Measurements from ENCODE around the gene LEPROT.

The LEPROT gene

GRCh38 chr1:65395887-65396612 is 24.4 kb upstream of the LEPROT start:
- no peak for TF ChIP-seq JUND (IDR thresholded peaks at IDR 0.05; ENCODE audit: low read depth)
- in situ Hi-C loops (cut with HindIII; ENCODE audit: low pct_unique_long_range_greater_than_20kb, low sequenced_read_pairs): no loop called here
- no peak for DNase-seq (ENCODE audit: low read depth in 1 of 2, low spot score in 1 of 2)

GRCh38 chr1:65398083-65398482 is 22.4 kb upstream of the LEPROT start:
- in situ Hi-C loops (cut with HindIII; ENCODE audit: low pct_unique_long_range_greater_than_20kb, low sequenced_read_pairs): no loop called here
- no peak for DNase-seq (ENCODE audit: low read depth in 1 of 2, low spot score in 1 of 2)
- no peak for TF ChIP-seq JUND (IDR thresholded peaks at IDR 0.05; ENCODE audit: low read depth)

DNA sequence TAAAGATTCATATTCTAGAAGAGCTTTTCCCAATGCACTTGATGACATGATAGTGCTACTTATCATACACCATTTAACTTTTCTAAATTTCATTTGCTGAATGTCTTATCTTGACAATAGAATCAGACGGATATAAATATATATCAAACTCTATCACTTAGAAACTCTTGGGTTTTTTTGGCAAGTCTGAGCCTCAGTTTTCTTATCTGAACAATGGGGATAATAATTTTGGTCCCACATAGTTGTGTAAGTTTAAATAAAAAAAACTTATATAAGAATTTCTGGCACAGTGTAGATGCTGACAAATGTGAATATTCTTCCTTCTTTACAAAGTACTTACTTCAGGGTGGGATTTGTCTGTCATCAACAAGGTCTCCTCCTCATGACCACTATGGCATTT is 21.5 kb upstream of the LEPROT start:
- in situ Hi-C loops (cut with HindIII; ENCODE audit: low pct_unique_long_range_greater_than_20kb, low sequenced_read_pairs): no loop called here
- no peak for TF ChIP-seq JUND (IDR thresholded peaks at IDR 0.05; ENCODE audit: low read depth)
- no peak for DNase-seq (ENCODE audit: low read depth in 1 of 2, low spot score in 1 of 2)

DNA sequence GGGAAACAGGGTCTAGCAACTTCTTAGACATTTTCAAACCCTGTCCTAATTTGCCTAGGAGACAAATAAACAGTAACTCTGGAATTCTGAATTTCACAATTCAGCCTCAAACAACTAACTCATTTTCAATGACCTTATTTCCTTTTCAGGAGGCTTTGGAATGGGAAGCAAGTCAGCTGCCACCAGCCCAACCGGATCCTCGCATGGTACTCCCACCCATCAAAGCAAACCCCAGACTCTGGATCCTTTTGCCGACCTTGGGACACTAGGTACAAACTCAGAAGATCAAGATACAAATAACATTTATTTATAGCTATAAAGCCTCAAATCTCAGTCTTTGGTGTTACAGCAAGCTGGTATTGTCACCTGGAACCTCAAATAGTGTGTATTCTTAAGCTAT is 18.9 kb upstream of the LEPROT start:
- DNase-seq (ENCODE audit: low read depth in 1 of 2, low spot score in 1 of 2): no peak
- no peak for TF ChIP-seq JUND (IDR thresholded peaks at IDR 0.05; ENCODE audit: low read depth)
- in situ Hi-C loops (cut with HindIII; ENCODE audit: low pct_unique_long_range_greater_than_20kb, low sequenced_read_pairs): no loop called here

GRCh38 chr1:65404941-65405340 is 15.5 kb upstream of the LEPROT start:
- in situ Hi-C loops (cut with HindIII; ENCODE audit: low pct_unique_long_range_greater_than_20kb, low sequenced_read_pairs): no loop called here

DNA sequence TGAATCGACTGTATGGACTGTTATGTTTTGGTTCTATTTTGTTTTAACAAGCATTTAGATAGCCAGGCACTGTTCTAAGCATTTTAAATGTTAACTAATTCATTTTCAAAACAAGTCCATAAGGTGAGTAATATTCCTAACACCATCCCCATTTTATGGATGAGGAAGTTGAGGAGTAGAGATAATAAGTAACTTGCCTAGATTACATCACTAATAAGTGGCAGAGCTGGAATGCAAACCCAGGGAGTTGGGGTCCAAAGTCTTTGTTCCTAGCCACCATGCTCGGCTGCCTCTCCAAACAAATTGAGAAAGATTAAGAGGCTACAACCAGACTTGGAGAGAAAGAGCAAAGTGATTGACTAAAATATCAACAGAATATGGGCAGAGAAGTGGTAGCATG is 12.6 kb upstream of the LEPROT start:
- in situ Hi-C loops (cut with HindIII; ENCODE audit: low pct_unique_long_range_greater_than_20kb, low sequenced_read_pairs): no loop called here
- DNase-seq (ENCODE audit: low read depth in 1 of 2, low spot score in 1 of 2): no peak
- no peak for TF ChIP-seq JUND (IDR thresholded peaks at IDR 0.05; ENCODE audit: low read depth)

More at GRCh38 chr1:65404941-65405340, 15.5 kb upstream of the LEPROT start:
- DNase-seq (ENCODE audit: low read depth in 1 of 2, low spot score in 1 of 2): no peak
- TF ChIP-seq JUND (IDR thresholded peaks at IDR 0.05; ENCODE audit: low read depth): no peak

DNA sequence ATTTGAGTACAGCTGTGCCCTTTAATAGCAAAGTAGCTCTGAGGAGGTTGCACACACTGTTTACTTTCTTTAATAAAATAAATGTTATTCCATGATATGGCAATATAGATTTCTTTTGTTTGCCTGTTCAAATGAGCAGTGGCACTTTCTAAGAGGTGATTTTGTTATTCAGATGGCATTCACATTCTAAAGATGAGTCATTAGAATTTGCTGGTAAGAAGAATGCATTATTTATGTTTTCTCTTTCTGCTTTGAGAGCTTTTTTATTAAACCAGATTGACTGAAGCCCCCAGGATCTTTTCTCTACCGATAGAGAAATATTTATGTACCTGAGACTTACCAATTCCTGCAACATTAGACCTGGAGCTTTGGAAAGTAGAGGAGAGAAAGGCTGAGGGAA is 11.2 kb upstream of the LEPROT start:
- TF ChIP-seq JUND (IDR thresholded peaks at IDR 0.05; ENCODE audit: low read depth): no peak

GRCh38 chr1:65409816-65410326 is 10.6 kb upstream of the LEPROT start:
- in situ Hi-C loops (cut with HindIII; ENCODE audit: low pct_unique_long_range_greater_than_20kb, low sequenced_read_pairs): no loop called here
- TF ChIP-seq JUND (IDR thresholded peaks at IDR 0.05; ENCODE audit: low read depth): no peak
- DNase-seq (ENCODE audit: low read depth in 1 of 2, low spot score in 1 of 2): no peak

More for the DNA sequence above, 11.2 kb upstream of the LEPROT start:
- in situ Hi-C loops (cut with HindIII; ENCODE audit: low pct_unique_long_range_greater_than_20kb, low sequenced_read_pairs): no loop called here
- DNase-seq (ENCODE audit: low read depth in 1 of 2, low spot score in 1 of 2): no peak

- in situ Hi-C loops (cut with HindIII; ENCODE audit: low pct_unique_long_range_greater_than_20kb, low sequenced_read_pairs): no loop called here
- TF ChIP-seq JUND (IDR thresholded peaks at IDR 0.05; ENCODE audit: low read depth): no peak
- no peak for DNase-seq (ENCODE audit: low read depth in 1 of 2, low spot score in 1 of 2)
Observed at GRCh38 chr1:65412256-65412983, 8.0 kb upstream of the LEPROT start.

DNA sequence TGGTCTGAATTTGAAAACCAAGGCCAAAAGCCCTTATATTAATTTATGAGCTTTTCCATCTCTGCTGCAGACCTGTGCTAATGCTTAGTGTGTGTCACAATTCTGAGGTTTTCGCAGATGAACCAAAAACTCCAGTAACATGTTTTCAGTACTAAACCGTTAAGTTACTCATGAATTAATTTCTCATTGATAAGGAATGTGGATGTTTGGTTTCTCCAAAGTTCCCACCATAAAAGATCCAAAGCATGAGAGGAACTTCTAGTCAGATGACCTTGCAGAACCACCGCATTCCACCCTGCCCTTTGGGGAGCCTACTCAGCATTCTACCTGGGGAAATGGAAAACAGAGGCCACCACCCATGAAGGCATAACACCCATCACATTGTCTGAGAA is 7.5 kb upstream of the LEPROT start:
- no peak for DNase-seq (ENCODE audit: low read depth in 1 of 2, low spot score in 1 of 2)
- in situ Hi-C loops (cut with HindIII; ENCODE audit: low pct_unique_long_range_greater_than_20kb, low sequenced_read_pairs): no loop called here
- no peak for TF ChIP-seq JUND (IDR thresholded peaks at IDR 0.05; ENCODE audit: low read depth)

GRCh38 chr1:65414538-65414937 is 5.9 kb upstream of the LEPROT start:
- no peak for TF ChIP-seq JUND (IDR thresholded peaks at IDR 0.05; ENCODE audit: low read depth)
- DNase-seq (ENCODE audit: low read depth in 1 of 2, low spot score in 1 of 2): no peak
- in situ Hi-C loops (cut with HindIII; ENCODE audit: low pct_unique_long_range_greater_than_20kb, low sequenced_read_pairs): no loop called here

- in situ Hi-C loops (cut with HindIII; ENCODE audit: low pct_unique_long_range_greater_than_20kb, low sequenced_read_pairs): no loop called here
Observed at GRCh38 chr1:65416767-65417166, 3.7 kb upstream of the LEPROT start.

GRCh38 chr1:65417729-65418128 is 2.7 kb upstream of the LEPROT start:
- peak in 1 of 2 experiments; percentile 87 for DNase-seq (ENCODE audit: low read depth in 1 of 2, low spot score in 1 of 2)
- in situ Hi-C loops (cut with HindIII; ENCODE audit: low pct_unique_long_range_greater_than_20kb, low sequenced_read_pairs): no loop called here
- TF ChIP-seq JUND (IDR thresholded peaks at IDR 0.05; ENCODE audit: low read depth): no peak

More at GRCh38 chr1:65416767-65417166, 3.7 kb upstream of the LEPROT start:
- no peak for DNase-seq (ENCODE audit: low read depth in 1 of 2, low spot score in 1 of 2)
- no peak for TF ChIP-seq JUND (IDR thresholded peaks at IDR 0.05; ENCODE audit: low read depth)

All from T47D (cell line).